HG03064 (cell line): ENCODE data around the gene PIGN.

ENCODE experiments used
- ATAC-seq: cut with Tn5 transposase; IDR thresholded peaks from one replicate; pipeline ENCODE4 v1.9.1; 2021; ENCODE audit warnings: low read depth; ENCODE audit not compliant: unreplicated experiment

PIGN gene

DNA sequence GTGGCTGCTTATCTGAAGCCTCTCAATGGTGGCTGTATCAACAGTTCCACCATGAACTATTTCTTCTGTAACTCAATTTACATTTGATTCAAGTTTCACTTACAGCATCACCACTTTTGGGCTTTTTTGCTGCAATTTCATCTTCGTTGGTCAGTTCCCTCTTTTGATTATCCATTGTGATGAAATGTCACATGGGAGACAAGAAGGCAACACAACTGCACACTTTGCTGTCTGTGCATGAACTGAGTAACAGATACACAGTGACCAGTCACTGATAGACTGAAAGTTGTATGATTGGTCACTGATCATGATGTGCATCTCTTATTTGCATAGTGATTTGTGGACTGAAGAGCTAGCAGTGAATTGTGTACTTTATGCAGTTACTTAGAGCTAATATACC is 163.3 kb downstream of the PIGN start:
- ATAC-seq, result no peak

DNA sequence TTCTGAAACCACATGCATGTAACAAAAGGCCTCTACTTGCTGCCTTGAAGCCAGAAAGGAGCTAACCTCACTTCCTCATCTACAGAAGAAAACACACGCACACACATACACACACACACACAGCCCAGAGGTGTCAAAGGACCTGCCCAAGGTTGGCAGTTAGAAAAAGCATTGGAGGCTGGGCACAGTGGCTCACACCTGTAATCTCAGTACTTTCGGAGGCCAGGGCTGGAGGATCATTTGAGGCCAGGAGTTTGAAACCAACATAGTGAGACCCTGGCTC is 168.2 kb downstream of the PIGN start:
- ATAC-seq, result no peak

GRCh38 chr18:62018034-62018758 is 168.7 kb downstream of the PIGN start:
- no peak for ATAC-seq

- no peak for ATAC-seq
Observed at GRCh38 chr18:62017618-62018017, 169.2 kb downstream of the PIGN start.

GRCh38 chr18:62011416-62011815 is 175.4 kb downstream of the PIGN start:
- ATAC-seq, result no peak

DNA sequence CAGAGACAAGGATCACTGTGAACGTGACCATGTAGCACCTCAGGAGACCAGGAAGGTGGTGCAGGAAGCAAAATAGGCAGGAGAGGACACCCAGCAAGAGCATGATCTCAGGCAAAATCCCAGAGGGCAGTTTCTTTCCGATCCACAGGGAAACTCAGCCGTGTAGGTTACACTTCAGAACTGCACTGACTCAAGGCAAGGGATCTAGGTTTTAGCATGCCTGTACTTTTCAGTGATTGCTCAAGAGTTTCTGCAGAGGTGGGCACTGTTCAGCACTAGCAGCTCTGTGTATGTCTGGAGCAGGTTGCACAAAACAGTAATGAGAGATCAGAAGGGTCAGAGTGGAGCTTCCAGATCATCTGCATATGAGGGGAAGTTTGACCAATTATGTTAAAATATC is 177.3 kb downstream of the PIGN start:
- no peak for ATAC-seq

- no peak for ATAC-seq
Observed at GRCh38 chr18:62001396-62001795, 185.5 kb downstream of the PIGN start.

DNA sequence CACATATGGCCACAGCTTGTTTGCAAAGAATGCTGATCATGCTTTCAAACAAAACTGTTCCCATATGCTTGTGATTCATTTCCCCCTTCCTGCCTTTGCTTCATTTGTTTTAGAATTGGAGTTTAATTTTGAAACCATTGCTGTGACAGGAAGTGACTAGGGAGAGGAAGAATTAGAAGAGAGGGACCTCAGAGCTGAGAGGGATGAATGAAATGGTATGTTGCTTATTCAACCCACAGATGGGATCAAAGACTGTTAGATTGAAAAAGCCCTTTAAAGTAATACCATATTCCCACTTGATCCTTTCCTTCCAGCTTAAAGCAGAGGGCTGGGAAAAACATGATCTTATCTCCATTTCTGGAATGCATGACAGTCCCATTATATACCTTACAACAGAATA is 187.9 kb downstream of the PIGN start:
- ATAC-seq, result no peak

DNA sequence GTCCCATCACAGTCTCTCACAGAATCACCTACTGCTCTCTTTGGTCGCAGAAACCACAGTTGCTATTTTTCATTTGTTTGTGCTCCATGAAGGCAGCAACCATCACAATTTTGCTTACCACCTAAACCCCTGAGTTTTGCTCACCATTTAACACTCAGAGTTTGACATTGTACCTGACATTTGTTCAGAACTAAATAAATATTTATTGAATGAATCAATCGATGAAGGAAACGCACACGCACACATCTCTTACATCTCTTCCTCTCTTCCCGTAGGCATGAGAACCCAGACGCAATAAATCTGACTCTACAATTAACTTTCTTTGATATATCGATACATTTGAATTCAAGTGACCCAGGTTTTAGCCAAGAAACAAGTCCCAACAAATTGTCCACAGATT is 188.5 kb downstream of the PIGN start:
- ATAC-seq, result no peak

DNA sequence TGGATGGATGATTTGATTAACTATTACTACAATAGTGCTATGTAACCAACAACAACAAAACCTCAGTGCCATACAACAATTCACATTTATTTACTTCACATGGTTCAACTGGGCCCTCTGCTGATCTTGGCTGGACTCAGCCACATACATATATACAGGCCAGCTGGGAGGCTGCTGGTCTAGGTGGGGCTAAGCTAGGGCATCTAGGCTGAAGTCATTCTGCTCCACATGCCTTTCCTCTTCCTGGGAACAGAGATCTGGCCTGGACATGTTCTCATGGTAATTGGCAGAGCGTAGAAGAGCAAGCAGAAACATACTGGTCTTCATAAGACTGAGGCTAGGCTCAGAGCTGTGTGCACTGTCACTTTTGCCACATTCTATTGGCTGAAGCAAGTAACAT is 191.2 kb downstream of the PIGN start:
- ATAC-seq, result no peak

- no peak for ATAC-seq
Observed at GRCh38 chr18:61993831-61994230, 193.0 kb downstream of the PIGN start.

DNA sequence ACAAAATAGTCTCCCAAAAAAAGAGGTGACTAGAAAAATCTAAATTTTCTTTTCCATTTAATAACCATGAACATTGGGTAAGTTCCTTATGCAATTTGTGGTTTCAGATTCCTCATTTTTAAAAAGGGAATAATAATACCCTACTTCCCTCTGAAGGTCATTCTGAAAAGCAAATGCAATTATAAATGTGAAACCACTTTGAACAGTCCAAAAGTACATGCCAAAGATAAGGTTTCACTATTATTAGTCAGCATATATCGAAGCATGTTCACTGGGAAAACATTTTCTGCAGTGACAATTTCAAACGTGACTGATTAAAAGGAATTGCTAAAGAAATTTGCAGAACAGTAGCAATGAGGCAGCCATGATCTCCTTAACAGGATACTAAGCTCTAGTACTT is 193.9 kb downstream of the PIGN start:
- no peak for ATAC-seq

DNA sequence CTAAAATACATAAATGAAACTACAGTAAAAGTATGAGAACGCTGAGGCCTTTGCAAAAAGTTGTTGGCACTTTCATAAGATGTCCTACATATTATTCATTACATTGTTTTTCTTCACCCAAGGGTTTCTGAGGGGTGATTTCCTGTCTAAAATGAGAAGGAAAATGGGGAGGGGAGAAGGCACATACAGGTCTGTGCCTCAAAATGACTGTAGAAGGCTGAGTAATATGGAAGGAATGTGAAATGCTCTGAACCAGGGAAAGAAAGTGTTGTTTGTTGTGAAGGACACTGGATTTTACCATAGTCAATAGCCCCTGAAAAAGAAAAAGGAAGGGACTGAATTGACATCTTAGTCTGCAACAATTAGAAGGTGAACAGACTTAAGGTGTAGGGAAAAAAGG is 194.6 kb downstream of the PIGN start:
- ATAC-seq, result no peak

DNA sequence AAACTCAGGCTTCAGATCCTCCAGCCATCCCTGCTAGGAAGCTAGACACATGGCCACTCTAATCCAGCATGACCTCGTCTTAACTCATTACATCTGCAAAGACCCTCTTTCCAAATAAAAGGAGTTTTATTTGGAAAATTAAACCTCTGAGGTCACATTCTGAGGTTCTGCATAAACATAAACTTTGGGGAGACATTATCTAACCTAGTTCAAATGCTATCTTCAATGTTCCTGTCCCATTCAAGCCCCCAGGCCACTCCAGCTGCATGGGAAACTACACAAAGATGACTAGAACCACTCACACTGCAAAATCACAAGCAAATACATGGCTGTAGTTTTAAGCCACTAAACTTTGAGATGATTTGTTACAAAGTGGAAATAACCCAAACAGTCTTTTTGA is 195.0 kb downstream of the PIGN start:
- no peak for ATAC-seq

DNA sequence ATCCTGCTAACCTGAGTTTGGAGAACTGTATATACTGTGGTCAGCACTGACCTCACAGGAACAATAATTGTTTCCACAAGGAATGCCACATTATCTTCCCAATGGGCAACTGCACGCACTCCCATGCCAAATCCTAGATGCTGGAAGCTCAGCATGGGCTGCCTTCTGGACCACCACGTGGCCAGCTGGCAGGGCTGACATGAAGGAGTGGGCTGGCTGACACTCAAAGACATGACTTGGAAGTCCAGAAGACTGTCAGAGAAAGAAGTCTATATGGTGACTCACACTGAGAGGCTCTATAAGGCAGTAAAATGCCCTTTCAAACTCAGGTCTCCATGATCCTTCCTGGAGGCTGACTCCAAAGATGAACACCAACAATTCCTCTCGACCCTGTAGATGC is 195.7 kb downstream of the PIGN start:
- no peak for ATAC-seq
